CD4-positive, alpha-beta T cell (primary cell): ENCODE measurements around the gene MOBP. TPM values are rescaled to one million over a fixed set of nuclear protein-coding genes. Genes with fewer than 3 reads are reported as not detected.

ENCODE experiments used
- ATAC-seq: fragments of 200-7000 bp; cut with Tn5 transposase; one replicate; pipeline ENCODE4 v1.10.0; 2022; ENCODE audit warnings: mild to moderate bottlenecking; ENCODE audit not compliant: poor library complexity
- CTCF ChIA-PET: fragments of 350-600 bp; sonication (Branson Sonifier 250); formaldehyde crosslinking; loops from one replicate; lab custom pipeline; 2021; ENCODE audit warnings: antibody characterized with exemption, inconsistent platforms; lab: Charles Lee
- POLR2A ChIA-PET: fragments of 350-600 bp; sonication (Branson Sonifier 250); formaldehyde crosslinking; loops from one replicate; lab custom pipeline; 2021; ENCODE audit warnings: antibody characterized with exemption, inconsistent platforms; lab: Charles Lee
- DNase-seq, 14 experiments: peaks; one replicate each; pipeline ENCODE4 v3.0.0-alpha.2; 2013 to 2020; ENCODE audit warnings: mixed read lengths in 2 of 14
- H3K27ac ChIP-seq, 2 donors: one replicate each; pipeline versions ENCODE4 v1.5.1 to v1.7.0; 2013; ENCODE audit warnings: low read length in 2 of 2, low read depth in 1 of 2, mild to moderate bottlenecking in 1 of 2
- H3K27me3 ChIP-seq, 2 experiments: 1 replicate in 1 of 2; 2 replicates in 1 of 2; pipeline versions ENCODE4 v1.6.1 to v1.7.0; 2013; ENCODE audit warnings: low read length in 2 of 2, control low read depth in 1 of 2, mild to moderate bottlenecking in 1 of 2, moderate library complexity in 1 of 2; ENCODE audit not compliant: insufficient read depth in 2 of 2, control insufficient read depth in 1 of 2
- H3K36me3 ChIP-seq: one replicate; pipeline ENCODE4 v1.6.1; 2013; ENCODE audit warnings: low read length, control low read depth; ENCODE audit not compliant: insufficient read depth
- H3K4me1 ChIP-seq: one replicate; pipeline ENCODE4 v1.6.1; 2013; ENCODE audit warnings: low read length, control low read depth; ENCODE audit not compliant: insufficient read depth
- H3K4me3 ChIP-seq: one replicate; pipeline ENCODE4 v1.5.1; 2013; ENCODE audit warnings: mild to moderate bottlenecking, low read length, moderate library complexity
- H3K9me3 ChIP-seq, 2 experiments: 1 replicate in 1 of 2; 2 replicates in 1 of 2; pipeline versions ENCODE4 v1.6.1 to v1.7.0; 2013; ENCODE audit warnings: low read length in 2 of 2, mild to moderate bottlenecking in 2 of 2, control low read depth in 1 of 2, moderate library complexity in 1 of 2; ENCODE audit not compliant: control insufficient read depth in 1 of 2, insufficient read depth in 1 of 2
- H3K27ac Mint-ChIP-seq: one replicate; pipeline ENCODE4 v1.8.0; 2020; ENCODE audit warnings: mixed read lengths
- H3K27me3 Mint-ChIP-seq: one replicate; pipeline ENCODE4 v1.8.0; 2021; ENCODE audit warnings: mixed read lengths
- H3K36me3 Mint-ChIP-seq: one replicate; pipeline ENCODE4 v1.8.0; 2021; ENCODE audit warnings: low read depth, mixed read lengths
- H3K4me1 Mint-ChIP-seq: one replicate; pipeline ENCODE4 v1.8.0; 2021; ENCODE audit warnings: low read depth, mixed read lengths
- H3K4me3 Mint-ChIP-seq: one replicate; pipeline ENCODE4 v1.8.0; 2020; ENCODE audit warnings: mild to moderate bottlenecking, mixed read lengths
- H3K9me3 Mint-ChIP-seq: one replicate; pipeline ENCODE4 v1.8.0; 2020; ENCODE audit warnings: mixed read lengths
- CTCF ChIP-seq: fragments of 200-600 bp; IDR thresholded peaks from one replicate; pipeline ENCODE4 v1.8.0; 2022; ENCODE audit warnings: antibody characterized with exemption, mild to moderate bottlenecking
- intact Hi-C, 2 experiments: fragments of 100-400 bp; cut with DNase I in 1 of 2; cut with micrococcal nuclease in 1 of 2; formaldehyde crosslinking; loops; one replicate each; pipeline versions ENCODE4 v1.15.1 to v1.9.0; 2023 to 2025; cut with DNase I, micrococcal nuclease
- total RNA-seq, 174 experiments: library from RNA in 2 of 174; stranded (reverse) in 2 of 174; gene quantifications; one replicate each; pipeline ENCODE4 v1.2.3 and lab custom pipeline; 2021 to 2026

The MOBP gene
- total RNA-seq, 2 experiments from 2014 or later = not detected

GRCh38 chr3:39443530-39443929 is 23.9 kb upstream of the MOBP start:
- H3K27ac Mint-ChIP-seq = no peak overlapping the region
- no peak for DNase-seq
- no peaks in the 10 kb centered on the region for H3K9me3 ChIP-seq
- TF ChIP-seq CTCF = no peak
- H3K4me3 ChIP-seq = no peak overlapping the region
- ATAC-seq = no peak
- no peaks in the 10 kb centered on the region for H3K4me1 Mint-ChIP-seq
- H3K36me3 Mint-ChIP-seq = no peaks in the 10 kb centered on the region
- H3K27me3 Mint-ChIP-seq = no peaks in the 10 kb centered on the region
- H3K27me3 ChIP-seq = no peaks in the 10 kb centered on the region
- H3K27ac ChIP-seq = no peak overlapping the region
- ChIA-PET POLR2A (no interaction called here), CTCF (no interaction called here)
- intact Hi-C loops = loop anchor here in 1 of 2 experiments (10.0 kb wide), 1 partner anchor 731 kb away; no protein-coding TSS in a partner anchor
- H3K36me3 ChIP-seq = no peaks in the 10 kb centered on the region
- H3K4me1 ChIP-seq = peaks cover 2% of the 10 kb centered on the region
- H3K4me3 Mint-ChIP-seq = no peak overlapping the region
- H3K9me3 Mint-ChIP-seq = no peaks in the 10 kb centered on the region

DNA sequence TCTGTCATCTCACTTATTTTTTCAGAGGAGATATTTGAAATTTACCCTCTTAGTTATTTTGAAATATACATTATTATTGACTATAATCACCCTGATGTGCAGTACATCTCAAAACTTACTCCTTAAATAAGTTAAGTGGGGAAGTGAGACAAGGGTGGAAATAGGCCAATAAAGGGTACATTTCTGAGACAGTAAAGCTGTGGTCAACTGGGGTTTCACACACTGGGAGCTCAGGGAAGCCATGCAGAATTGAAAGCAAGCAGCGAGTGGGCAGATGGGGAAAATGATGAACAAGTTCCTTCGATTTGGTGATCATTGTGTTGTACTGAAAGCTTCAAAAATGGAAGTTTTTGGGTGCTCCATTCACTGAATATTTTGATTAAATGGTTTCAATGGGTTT is 21.6 kb upstream of the MOBP start:
- H3K27me3 ChIP-seq = no peaks in the 10 kb centered on the region
- H3K4me1 ChIP-seq = peaks cover 2% of the 10 kb centered on the region
- DNase-seq (no peak), ATAC-seq (no peak)
- H3K36me3 ChIP-seq = no peaks in the 10 kb centered on the region
- ChIA-PET POLR2A (interaction anchor here (0.7 to 1.2 kb wide), 2 partner anchors 39 to 47 kb away, joined by 3 read pairs; partner anchors contain the start of gene RPSA), CTCF (interaction anchor here (1.3 to 1.7 kb wide), 2 partner anchors 39 to 61 kb away, joined by 3 to 5 read pairs; partner anchors contain the start of gene RPSA)
- Mint-ChIP-seq H3K27ac (no peak overlapping the region), H3K36me3 (no peaks in the 10 kb centered on the region), H3K4me3 (no peak overlapping the region), H3K9me3 (no peaks in the 10 kb centered on the region), H3K4me1 (no peaks in the 10 kb centered on the region), H3K27me3 (no peaks in the 10 kb centered on the region)
- no peaks in the 10 kb centered on the region for H3K9me3 ChIP-seq
- no peak for TF ChIP-seq CTCF
- no peak overlapping the region for H3K4me3 ChIP-seq
- intact Hi-C loops = loop anchor here (5.0 to 10.0 kb wide), 3 partner anchors 39 to 729 kb away; partner anchors contain the start of gene RPSA (in 1 of the 2)
- no peak overlapping the region for H3K27ac ChIP-seq

GRCh38 chr3:39446444-39446843 is 21.0 kb upstream of the MOBP start:
- Histone ChIP-seq H3K27ac (no peak overlapping the region), H3K4me1 (peaks cover 2% of the 10 kb centered on the region), H3K27me3 (no peaks in the 10 kb centered on the region), H3K9me3 (no peaks in the 10 kb centered on the region), H3K4me3 (no peak overlapping the region), H3K36me3 (no peaks in the 10 kb centered on the region)
- DNase-seq (no peak), ATAC-seq (no peak)
- Mint-ChIP-seq H3K27ac (no peak overlapping the region), H3K9me3 (no peaks in the 10 kb centered on the region), H3K27me3 (no peaks in the 10 kb centered on the region), H3K4me3 (no peak overlapping the region), H3K36me3 (no peaks in the 10 kb centered on the region), H3K4me1 (no peaks in the 10 kb centered on the region)
- no peak for TF ChIP-seq CTCF
- intact Hi-C loops = loop anchor here (5.0 to 10.0 kb wide), 3 partner anchors 39 to 728 kb away; partner anchors contain the start of gene RPSA (in 1 of the 2)
- CTCF ChIA-PET = interaction anchor here (1.3 to 1.7 kb wide), 4 partner anchors 33 to 62 kb away, joined by 3 to 6 read pairs (median 4); partner anchors contain the start of gene RPSA
- POLR2A ChIA-PET = interaction anchor here (0.7 to 1.2 kb wide), 2 partner anchors 40 to 48 kb away, joined by 3 read pairs; partner anchors contain the start of gene RPSA
